ENCODE data around the gene DLG2. TPM values are rescaled to one million over a fixed set of nuclear protein-coding genes. Genes with fewer than 3 reads are reported as not detected.
"Not testable (repeated sequence)": the region's sequence is repeated elsewhere in the genome, so short reads cannot be mapped to it uniquely, and the experiment has no call there.

The DLG2 gene
- total RNA-seq, 1 experiment from 2014 or later, result 17.5 TPM

DNA sequence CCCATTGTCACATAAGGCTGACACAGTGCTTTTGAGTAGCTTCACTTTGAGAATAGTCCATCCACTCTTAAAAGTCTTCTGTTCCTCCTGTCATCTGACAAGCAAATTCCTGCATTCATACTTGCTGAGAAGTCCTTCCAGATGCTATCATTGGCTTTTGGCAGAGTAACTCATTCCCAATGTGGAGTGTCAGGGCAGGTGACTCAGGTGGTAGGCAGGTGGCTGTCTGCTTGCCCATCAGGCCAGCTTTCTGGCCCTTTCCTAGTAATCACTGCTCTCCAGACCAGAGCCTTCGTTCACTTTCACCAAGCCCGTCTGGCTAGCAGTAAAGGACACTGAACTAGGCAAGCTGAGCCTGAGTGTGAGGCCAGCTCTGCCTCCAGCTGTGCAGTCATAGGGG, 2178.5 kb downstream of the DLG2 start (continued):
- TF ChIP-seq, protein P1, sequence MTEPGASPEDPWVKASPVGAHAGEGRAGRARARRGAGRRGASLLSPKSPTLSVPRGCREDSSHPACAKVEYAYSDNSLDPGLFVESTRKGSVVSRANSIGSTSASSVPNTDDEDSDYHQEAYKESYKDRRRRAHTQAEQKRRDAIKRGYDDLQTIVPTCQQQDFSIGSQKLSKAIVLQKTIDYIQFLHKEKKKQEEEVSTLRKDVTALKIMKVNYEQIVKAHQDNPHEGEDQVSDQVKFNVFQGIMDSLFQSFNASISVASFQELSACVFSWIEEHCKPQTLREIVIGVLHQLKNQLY (CRISPR knock-in tag; IDR thresholded peaks at IDR 0.05), result no peak
- TF ChIP-seq MXD4 (CRISPR knock-in tag; IDR thresholded peaks at IDR 0.05; ENCODE audit: borderline replicate concordance) (no peak), TCF7 (CRISPR knock-in tag; IDR thresholded peaks at IDR 0.05; ENCODE audit: low read depth) (no peak), ELF4 (CRISPR knock-in tag; IDR thresholded peaks at IDR 0.05; ENCODE audit: low read depth) (no peak)
- TF ChIP-seq, protein P2, sequence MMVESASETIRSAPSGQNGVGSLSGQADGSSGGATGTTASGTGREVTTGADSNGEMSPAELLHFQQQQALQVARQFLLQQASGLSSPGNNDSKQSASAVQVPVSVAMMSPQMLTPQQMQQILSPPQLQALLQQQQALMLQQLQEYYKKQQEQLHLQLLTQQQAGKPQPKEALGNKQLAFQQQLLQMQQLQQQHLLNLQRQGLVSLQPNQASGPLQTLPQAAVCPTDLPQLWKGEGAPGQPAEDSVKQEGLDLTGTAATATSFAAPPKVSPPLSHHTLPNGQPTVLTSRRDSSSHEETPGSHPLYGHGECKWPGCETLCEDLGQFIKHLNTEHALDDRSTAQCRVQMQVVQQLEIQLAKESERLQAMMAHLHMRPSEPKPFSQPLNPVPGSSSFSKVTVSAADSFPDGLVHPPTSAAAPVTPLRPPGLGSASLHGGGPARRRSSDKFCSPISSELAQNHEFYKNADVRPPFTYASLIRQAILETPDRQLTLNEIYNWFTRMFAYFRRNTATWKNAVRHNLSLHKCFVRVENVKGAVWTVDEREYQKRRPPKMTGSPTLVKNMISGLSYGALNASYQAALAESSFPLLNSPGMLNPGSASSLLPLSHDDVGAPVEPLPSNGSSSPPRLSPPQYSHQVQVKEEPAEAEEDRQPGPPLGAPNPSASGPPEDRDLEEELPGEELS (CRISPR knock-in tag; IDR thresholded peaks at IDR 0.05), result no peak
- TF ChIP-seq, protein P3, sequence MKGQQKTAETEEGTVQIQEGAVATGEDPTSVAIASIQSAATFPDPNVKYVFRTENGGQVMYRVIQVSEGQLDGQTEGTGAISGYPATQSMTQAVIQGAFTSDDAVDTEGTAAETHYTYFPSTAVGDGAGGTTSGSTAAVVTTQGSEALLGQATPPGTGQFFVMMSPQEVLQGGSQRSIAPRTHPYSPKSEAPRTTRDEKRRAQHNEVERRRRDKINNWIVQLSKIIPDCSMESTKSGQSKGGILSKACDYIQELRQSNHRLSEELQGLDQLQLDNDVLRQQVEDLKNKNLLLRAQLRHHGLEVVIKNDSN (CRISPR knock-in tag; IDR thresholded peaks at IDR 0.05), result no peak

DNA sequence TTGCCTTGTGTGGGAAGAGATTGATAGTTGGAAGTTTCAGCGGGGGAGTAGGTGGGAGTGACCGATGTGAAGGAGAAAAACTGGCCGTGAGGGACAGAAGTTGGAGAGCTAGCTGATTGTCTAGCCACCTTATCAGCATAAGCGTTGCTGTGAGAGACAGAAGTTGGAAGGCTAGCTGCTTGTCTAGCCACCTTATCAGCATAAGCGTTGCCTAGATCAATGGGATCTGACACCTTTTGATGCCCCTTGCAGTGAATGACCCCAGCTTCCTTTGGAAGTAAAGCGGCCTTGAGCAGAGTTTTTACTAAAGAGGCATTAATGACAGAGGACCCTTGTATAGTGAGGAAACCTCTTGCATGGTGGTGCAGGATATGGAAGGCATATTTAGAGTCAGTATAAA, 2183.3 kb downstream of the DLG2 start:
- H3K27ac Mint-ChIP-seq; ATAC-seq; H3K36me3 Mint-ChIP-seq; H3K4me3 Mint-ChIP-seq; H3K4me1 Mint-ChIP-seq; POLR2A ChIA-PET; CTCF ChIA-PET; H3K27me3 Mint-ChIP-seq (ENCODE audit: low read depth); H3K9me3 Mint-ChIP-seq; DNase-seq (ENCODE audit: low spot score): not testable (repeated sequence)

DNA sequence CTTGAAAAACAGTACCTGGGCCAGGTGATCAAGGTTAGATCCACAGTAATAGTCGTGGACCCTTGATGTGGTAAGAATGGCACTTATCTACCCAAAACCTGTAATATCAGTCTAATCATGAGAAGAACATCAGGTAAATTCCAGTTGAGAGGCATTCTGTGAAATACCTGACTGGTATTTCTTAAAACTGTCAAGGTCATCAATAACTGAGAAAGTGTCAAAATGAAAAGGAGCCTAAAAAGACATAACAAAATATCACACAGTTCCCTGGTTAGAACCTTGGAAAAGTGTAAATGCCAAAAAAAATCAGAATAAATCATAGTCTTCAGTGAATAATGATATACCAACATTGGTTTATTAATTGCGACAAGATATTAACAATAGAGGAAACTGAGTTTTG, 2185.5 kb downstream of the DLG2 start:
- H3K27ac Mint-ChIP-seq, result no peak overlapping the region
- POLR2A ChIA-PET, result no interaction called here
- TF ChIP-seq, protein P4, sequence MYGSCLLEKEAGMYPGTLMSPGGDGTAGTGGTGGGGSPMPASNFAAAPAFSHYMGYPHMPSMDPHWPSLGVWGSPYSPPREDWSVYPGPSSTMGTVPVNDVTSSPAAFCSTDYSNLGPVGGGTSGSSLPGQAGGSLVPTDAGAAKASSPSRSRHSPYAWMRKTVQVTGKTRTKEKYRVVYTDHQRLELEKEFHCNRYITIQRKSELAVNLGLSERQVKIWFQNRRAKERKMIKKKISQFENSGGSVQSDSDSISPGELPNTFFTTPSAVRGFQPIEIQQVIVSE (CRISPR knock-in tag; IDR thresholded peaks at IDR 0.05; ENCODE audit: borderline replicate concordance), result no peak
- TF ChIP-seq ETV6 (CRISPR knock-in tag; IDR thresholded peaks at IDR 0.05), result no peak
- TF ChIP-seq ELF4 (CRISPR knock-in tag; IDR thresholded peaks at IDR 0.05; ENCODE audit: low read depth), result no peak
- TF ChIP-seq GRHL2 (CRISPR knock-in tag; IDR thresholded peaks at IDR 0.05; ENCODE audit: insufficient replicate concordance, severe bottlenecking), result no peak
- TF ChIP-seq TP53 (CRISPR knock-in tag; IDR thresholded peaks at IDR 0.05), result no peak
- TF ChIP-seq RORB (CRISPR knock-in tag; IDR thresholded peaks at IDR 0.05), result no peak
- TF ChIP-seq, protein P2 (CRISPR knock-in tag; IDR thresholded peaks at IDR 0.05), result no peak
- TF ChIP-seq IRF2 (CRISPR knock-in tag; IDR thresholded peaks at IDR 0.05; ENCODE audit: borderline replicate concordance, low read depth), result no peak
- TF ChIP-seq NR3C1 (CRISPR knock-in tag; conservative IDR thresholded peaks at IDR 0.05; ENCODE audit: low read depth), result no peak
- no peak for TF ChIP-seq HMGA2 (CRISPR knock-in tag; IDR thresholded peaks at IDR 0.05)
- TF ChIP-seq, protein P5, sequence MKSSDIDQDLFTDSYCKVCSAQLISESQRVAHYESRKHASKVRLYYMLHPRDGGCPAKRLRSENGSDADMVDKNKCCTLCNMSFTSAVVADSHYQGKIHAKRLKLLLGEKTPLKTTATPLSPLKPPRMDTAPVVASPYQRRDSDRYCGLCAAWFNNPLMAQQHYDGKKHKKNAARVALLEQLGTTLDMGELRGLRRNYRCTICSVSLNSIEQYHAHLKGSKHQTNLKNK (CRISPR knock-in tag; IDR thresholded peaks at IDR 0.05), result no peak
- no peak for TF ChIP-seq JAZF1 (CRISPR knock-in tag; IDR thresholded peaks at IDR 0.05)
- no peak for TF ChIP-seq FOXJ3 (CRISPR knock-in tag; IDR thresholded peaks at IDR 0.05; ENCODE audit: borderline replicate concordance)
- TF ChIP-seq SMAD4 (CRISPR knock-in tag; IDR thresholded peaks at IDR 0.05), result no peak
- TF ChIP-seq, protein P6, sequence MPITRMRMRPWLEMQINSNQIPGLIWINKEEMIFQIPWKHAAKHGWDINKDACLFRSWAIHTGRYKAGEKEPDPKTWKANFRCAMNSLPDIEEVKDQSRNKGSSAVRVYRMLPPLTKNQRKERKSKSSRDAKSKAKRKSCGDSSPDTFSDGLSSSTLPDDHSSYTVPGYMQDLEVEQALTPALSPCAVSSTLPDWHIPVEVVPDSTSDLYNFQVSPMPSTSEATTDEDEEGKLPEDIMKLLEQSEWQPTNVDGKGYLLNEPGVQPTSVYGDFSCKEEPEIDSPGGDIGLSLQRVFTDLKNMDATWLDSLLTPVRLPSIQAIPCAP (CRISPR knock-in tag; IDR thresholded peaks at IDR 0.05), result no peak
- H3K36me3 Mint-ChIP-seq, result no peaks in the 10 kb centered on the region; the same call in 1 of the 2 replicates
- CTCF ChIA-PET, result no interaction called here
- H3K4me1 Mint-ChIP-seq, result no peaks in the 10 kb centered on the region; the same call in none of the 2 replicates
- H3K9me3 Mint-ChIP-seq, result peaks cover 3% of the 10 kb centered on the region
- H3K27me3 Mint-ChIP-seq (ENCODE audit: low read depth), result no peaks in the 10 kb centered on the region; the same call in 1 of the 2 replicates
- ATAC-seq (no peak), DNase-seq (ENCODE audit: low spot score) (no peak)
- H3K4me3 Mint-ChIP-seq, result no peak overlapping the region

Data from WTC11 (cell line).